SIG-M5 (cell line): ENCODE measurements around the gene MAP2K1.
A peak's percentile ranks its signal among the peaks of the same experiment; 100 is the strongest.
"Not testable (repeated sequence)": the region's sequence is repeated elsewhere in the genome, so short reads cannot be mapped to it uniquely, and the experiment has no call there.

Experiments used
- DNase-seq: peaks from one replicate; lab custom pipeline; 2025; lab: John Stamatoyannopoulos, UW

MAP2K1 gene

GRCh38 chr15:66476535-66476934 lies 89.8 kb downstream of the MAP2K1 start:
- no peak for DNase-seq

DNA sequence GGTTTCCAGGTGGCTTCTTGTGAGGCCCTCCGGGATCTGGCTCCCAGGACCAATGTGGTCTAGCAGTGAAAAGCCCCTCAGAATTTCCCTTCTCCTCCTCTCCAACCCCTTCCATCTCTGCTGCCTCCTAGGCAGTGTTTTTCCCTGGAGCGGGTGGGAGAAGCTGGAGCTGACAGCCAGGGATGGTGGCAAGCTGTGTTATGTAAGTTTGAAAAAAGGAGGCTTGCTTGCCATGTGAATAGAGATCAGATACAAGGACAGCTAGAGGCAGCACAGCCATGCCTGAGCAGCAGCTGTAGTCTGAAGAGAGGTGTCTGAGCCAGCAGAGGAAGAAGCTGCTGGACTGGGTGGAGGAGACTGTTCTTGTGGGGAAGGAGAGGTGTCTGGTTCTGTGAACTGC lies 90.3 kb downstream of the MAP2K1 start:
- no peak for DNase-seq

DNA sequence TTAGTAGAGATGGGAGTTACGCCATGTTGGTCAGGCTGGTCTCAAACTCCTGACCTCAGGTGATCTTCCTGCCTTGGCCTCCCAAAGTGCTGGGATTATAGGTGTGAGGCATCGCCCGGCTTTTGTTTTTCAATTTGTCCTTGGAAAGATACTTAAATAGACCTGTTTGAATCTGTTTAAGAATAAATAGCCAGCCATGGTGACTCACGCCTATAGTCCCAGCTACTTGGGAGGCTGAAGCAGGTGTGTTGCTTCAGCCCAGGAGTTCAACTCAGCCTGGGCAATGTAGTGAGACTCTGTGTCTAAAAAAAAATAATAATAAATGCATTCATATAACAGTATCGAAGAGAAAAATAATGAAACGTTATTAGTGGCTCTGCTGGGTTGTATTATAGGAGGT lies 93.6 kb downstream of the MAP2K1 start:
- DNase-seq: no peak

DNA sequence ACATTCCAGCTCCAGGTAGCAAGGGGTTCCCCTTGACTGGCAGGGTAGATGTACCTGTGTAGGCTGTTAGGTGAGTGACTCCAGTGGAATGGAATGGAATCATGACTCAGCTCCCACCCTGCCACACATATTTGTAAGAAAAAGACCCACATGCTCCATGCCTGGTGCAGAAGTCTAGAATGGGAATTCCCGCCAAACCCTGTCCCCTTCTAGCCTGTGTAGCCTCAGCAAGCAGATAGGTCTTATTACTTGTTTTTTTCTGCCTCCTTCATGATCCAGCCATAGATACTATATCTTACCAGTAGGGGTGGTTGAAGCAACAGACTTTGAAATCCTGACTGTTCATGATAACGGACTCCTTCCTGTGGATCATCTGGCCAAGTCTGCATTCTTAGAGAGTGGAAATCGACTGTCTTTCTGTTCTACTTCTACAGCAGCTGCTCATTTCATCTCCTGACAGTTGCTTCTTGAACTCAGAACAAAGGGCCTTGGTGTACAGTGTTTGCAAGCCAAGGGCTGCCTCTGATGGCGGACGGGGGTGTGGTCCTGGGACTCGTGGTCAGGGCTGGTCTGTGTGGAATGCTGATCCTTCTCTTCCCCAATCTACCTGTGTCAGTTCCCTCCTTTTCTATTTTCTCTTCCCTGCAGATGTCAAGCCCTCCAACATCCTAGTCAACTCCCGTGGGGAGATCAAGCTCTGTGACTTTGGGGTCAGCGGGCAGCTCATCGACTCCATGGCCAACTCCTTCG lies 94.6 kb downstream of the MAP2K1 start:
- no peak for DNase-seq

DNA sequence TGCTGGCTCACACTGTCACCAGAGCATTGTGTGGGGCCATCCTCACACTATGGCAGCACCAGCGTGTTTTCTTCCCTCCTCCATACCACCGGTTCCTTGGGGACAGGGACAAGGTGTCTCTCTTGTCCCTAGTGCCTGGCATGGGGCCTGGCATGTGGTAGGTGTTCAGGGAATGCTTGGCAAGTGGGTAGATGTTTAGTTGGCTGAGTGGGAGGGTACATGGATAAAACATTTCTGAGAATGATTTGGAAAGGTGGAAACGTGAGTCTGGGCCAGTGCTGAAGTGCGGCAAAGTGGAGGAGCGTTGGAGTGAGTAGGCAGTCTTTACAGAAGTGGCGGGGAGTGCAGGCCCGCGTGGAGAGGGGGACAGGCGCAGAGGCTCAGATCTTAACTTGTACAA lies 95.8 kb downstream of the MAP2K1 start:
- no peak for DNase-seq

GRCh38 chr15:66483131-66483566 lies 96.4 kb downstream of the MAP2K1 start:
- DNase-seq: no peak

- no peak for DNase-seq
Observed at GRCh38 chr15:66484539-66485112, 97.9 kb downstream of the MAP2K1 start.

DNA sequence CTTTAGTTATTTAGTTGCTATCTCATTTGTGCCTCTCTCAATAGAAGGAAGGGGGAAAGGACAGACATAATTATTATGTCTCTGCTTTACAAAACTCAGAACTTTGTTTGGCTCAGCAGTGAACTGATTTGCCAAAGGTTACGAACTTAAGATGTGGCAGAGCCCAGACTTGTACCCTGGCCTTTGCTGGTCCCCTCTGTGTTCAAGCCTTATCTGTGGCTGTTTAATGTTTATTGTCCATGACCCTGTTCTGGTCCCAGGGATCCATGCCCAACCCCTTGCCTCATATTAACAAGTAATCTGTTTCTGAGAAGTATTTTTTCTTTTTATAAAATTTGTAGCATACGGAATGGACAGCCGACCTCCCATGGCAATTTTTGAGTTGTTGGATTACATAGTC lies 100.2 kb downstream of the MAP2K1 start:
- DNase-seq: no peak

DNA sequence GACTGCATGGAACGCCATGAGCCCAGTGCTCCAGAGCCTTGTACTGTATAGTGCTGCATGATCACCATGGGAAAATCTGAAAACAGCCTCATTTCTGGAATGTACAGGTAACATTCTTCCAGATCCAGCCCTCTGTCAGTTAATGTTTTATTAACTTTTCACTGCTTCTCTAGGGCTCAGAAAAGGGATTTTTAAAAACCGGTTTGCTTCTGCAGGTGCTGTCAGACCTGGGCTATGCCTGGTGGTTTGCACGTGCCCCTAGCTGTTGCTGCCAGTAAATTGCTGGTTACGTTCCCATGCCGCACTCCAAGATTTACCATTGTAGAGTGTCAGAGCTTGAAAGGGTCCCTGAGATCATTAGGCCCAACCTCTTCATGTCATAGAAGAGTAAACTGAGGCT lies 101.8 kb downstream of the MAP2K1 start:
- DNase-seq: no peak

- DNase-seq: no peak
Observed at GRCh38 chr15:66489179-66489791, 102.6 kb downstream of the MAP2K1 start.

GRCh38 chr15:66491846-66492245 lies 105.1 kb downstream of the MAP2K1 start:
- no peak for DNase-seq

- no peak for DNase-seq
Observed at GRCh38 chr15:66494262-66494661, 107.5 kb downstream of the MAP2K1 start.

GRCh38 chr15:66496951-66497501 lies 110.3 kb downstream of the MAP2K1 start:
- DNase-seq: no peak

DNA sequence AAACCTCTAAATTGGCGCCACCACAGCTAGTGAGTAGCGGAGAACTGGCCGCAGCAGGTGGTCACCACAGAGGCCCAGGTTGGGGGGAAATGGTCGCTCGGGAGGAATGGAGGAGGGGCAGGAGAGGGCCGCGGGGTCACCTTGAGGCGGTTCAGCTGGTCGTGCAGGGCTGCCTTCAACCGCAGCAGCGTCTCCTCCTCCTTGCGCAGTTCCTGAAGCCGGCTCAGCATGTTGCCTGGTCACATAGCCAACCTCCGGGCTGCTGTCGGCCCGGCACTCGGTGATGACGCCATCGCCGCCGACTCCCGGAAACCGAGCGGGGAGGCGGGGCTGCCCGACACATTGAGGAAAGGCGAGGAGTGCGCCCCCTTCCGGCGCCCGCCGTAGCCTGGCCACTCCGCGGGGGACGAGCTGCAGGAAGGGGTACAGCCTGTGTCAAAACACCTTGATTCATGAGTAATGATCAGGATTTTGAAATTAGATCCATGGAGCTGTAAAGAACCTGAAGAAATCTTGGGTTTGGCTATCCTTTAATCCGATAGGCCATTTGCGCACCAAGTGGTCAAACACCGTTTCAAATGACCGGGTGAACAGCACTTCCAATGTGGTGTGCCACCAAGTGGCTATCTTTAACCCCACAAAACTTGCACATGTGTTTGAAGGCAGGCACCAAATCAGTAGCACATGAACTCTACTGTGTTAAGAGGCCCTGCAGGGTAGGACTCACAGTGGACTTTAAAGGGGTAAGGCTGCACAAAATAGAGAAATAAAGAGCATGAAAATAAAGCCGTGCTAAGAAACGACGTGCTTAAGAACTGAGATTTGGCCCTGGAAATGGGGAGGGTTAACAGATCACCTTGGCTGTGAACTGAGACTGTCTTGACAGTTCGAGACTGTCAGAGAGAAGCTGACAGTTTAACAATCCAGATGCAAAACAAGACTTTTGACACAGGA lies 111.1 kb downstream of the MAP2K1 start, which contains the start of gene SNAPC5:
Gene SNAPC5, minus strand, starts transcription at position 261 of the 954 bp plus-strand sequence. Its CDS starts 31 bp downstream, at position 230.
- peak; percentile 77 for DNase-seq

- DNase-seq: no peak
Observed at GRCh38 chr15:66498501-66499386, 112.0 kb downstream of the MAP2K1 start.

GRCh38 chr15:66500346-66500745 lies 113.6 kb downstream of the MAP2K1 start:
- DNase-seq: not testable (repeated sequence)

GRCh38 chr15:66502491-66502890 lies 115.8 kb downstream of the MAP2K1 start:
- DNase-seq: no peak

- not testable (repeated sequence) for DNase-seq
Observed at GRCh38 chr15:66503041-66503648, 116.4 kb downstream of the MAP2K1 start.

- DNase-seq: no peak
Observed at GRCh38 chr15:66503780-66504562, 117.3 kb downstream of the MAP2K1 start.
